Smooth muscle cell (in vitro differentiated cells): ENCODE data around the gene HNRNPA2B1. TPM values are rescaled to one million over a fixed set of nuclear protein-coding genes. Genes with fewer than 3 reads are reported as not detected.

Experiments used
- DNase-seq: peaks from one replicate; lab custom pipeline; 2025; ENCODE audit not compliant: unreplicated experiment; lab: John Stamatoyannopoulos, UW
- H2AFZ ChIP-seq: fragments of 200-600 bp; sonication (generic); 2 replicates; pipeline ENCODE4 v1.6.0; 2016; ENCODE audit warnings: antibody characterized with exemption, low read depth, mild to moderate bottlenecking
- H3F3A ChIP-seq: fragments of 200-600 bp; sonication (generic); 2 replicates; pipeline ENCODE4 v1.6.0; 2017; ENCODE audit warnings: antibody characterized with exemption, low read depth
- H3K27ac ChIP-seq: fragments of 200-600 bp; sonication (generic); 2 replicates; pipeline ENCODE4 v1.5.1; 2016; ENCODE audit warnings: low read depth, mild to moderate bottlenecking
- H3K27me3 ChIP-seq: fragments of 200-600 bp; sonication (generic); 2 replicates; pipeline ENCODE4 v1.6.1; 2016; ENCODE audit warnings: low read depth, mild to moderate bottlenecking
- H3K36me3 ChIP-seq: fragments of 200-600 bp; sonication (generic); 2 replicates; pipeline ENCODE4 v1.5.1; 2016; ENCODE audit warnings: low read depth
- H3K4me1 ChIP-seq: fragments of 200-600 bp; sonication (generic); 2 replicates; pipeline ENCODE4 v1.5.1; 2016; ENCODE audit warnings: low read depth
- H3K4me2 ChIP-seq: fragments of 200-600 bp; sonication (generic); 2 replicates; pipeline ENCODE4 v1.6.0; 2016; ENCODE audit warnings: mild to moderate bottlenecking
- H3K4me3 ChIP-seq: fragments of 200-600 bp; sonication (generic); 2 replicates; pipeline ENCODE4 v1.5.1; 2016; ENCODE audit warnings: mild to moderate bottlenecking
- H3K79me2 ChIP-seq: fragments of 200-600 bp; sonication (generic); 2 replicates; pipeline ENCODE4 v1.6.0; 2016; ENCODE audit warnings: low read depth, mild to moderate bottlenecking
- H3K9ac ChIP-seq: fragments of 200-600 bp; sonication (generic); 2 replicates; pipeline ENCODE4 v1.6.0; 2016; ENCODE audit warnings: low read depth
- H3K9me3 ChIP-seq: fragments of 200-600 bp; sonication (generic); replicated peaks from 2 replicates; pipeline ENCODE4 v1.5.1; 2016; ENCODE audit warnings: low read depth
- H4K20me1 ChIP-seq: fragments of 200-600 bp; sonication (generic); 2 replicates; pipeline ENCODE4 v1.6.0; 2016; ENCODE audit warnings: low read depth
- CTCF ChIP-seq: fragments of 200-600 bp; sonication (generic); IDR thresholded peaks from 2 replicates; pipeline ENCODE4 v1.5.1; 2017; ENCODE audit warnings: borderline replicate concordance, mild to moderate bottlenecking, antibody characterized with exemption; ENCODE audit not compliant: insufficient read depth, poor library complexity, severe bottlenecking
- WGBS: methylation state at CpG from one replicate; pipeline ENCODE4 v1.1.7; 2016; ENCODE audit warnings: low lambda C conversion rate; 5-methylcytosine and 5-hydroxymethylcytosine counted together
- polyA plus RNA-seq: library from polyadenylated mRNA; unstranded; fragments of >200 nt; fragmentation: Nextera tagmentation; extraction: Ambion mirVana; gene quantifications from 2 replicates; pipeline ENCODE4 v1.2.1, GENCODE V29; 2016
- total RNA-seq: library from RNA; depleted of rRNA; stranded (reverse); fragments of >200 nt; gene quantifications from 2 replicates; pipeline ENCODE4 v1.2.3, GENCODE V29; 2014

HNRNPA2B1 gene
- total RNA-seq, result 158 and 173 TPM in 2 replicates
- polyA plus RNA-seq, result 393 and 438 TPM in 2 replicates

DNA sequence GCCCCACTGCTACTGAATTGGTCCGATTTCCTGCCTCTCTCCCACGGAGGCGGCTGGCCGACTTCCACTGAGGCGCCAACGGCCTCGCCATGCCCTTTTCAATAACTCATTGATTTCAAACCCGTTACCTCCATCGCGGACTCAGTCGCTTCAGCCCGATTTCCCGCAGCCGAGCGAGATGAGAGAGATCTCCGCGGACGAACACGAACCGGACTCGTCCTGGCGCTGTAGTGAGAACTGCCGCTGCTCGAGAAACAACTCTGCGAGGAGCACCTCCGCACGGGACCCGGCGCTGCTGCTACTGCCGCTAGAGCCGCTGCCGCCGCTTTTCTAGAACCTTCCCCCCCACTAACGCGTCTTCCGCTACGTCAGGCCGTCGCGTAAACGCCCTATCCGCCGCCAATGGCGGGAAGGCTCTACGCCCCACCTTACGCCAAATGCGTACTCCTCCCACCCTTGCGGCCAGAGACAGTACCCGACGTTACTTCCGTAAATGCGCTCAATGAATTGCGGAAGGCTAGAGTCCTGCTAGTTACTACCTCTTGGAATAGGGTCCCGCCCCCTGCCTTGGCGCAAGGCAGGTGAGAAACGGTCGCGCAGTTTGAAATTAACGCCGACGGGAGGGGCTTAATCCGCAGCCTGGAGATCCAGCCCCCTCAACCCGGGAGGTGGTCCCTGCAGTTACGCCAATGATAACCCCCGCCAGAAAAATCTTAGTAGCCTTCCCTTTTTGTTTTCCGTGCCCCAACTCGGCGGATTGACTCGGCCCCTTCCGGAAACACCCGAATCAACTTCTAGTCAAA is at the start of gene HNRNPA2B1:
HNRNPA2B1 (minus strand) TSS at position 303 of the 803 bp plus-strand sequence; CDS start at position 134, 169 bp downstream.
- Histone ChIP-seq H4K20me1 (peaks cover 84% of the 10 kb centered on the region), H3K4me2 (peak within 1 kb of the TSS; percentile 96), H2AFZ (peak within 1 kb of the TSS; percentile 74), H3F3A (peaks cover 17% of the 10 kb centered on the region), H3K27ac (peak within 1 kb of the TSS; percentile 93), H3K9me3 (no peaks in the 10 kb centered on the region), H3K4me3 (peak within 1 kb of the TSS; percentile 97), H3K36me3 (peaks cover 16% of the 10 kb centered on the region), H3K4me1 (peaks cover 50% of the 10 kb centered on the region), H3K9ac (peak within 1 kb of the TSS; percentile 96), H3K79me2 (peaks cover 89% of the 10 kb centered on the region), H3K27me3 (no peaks in the 10 kb centered on the region)
- peak; percentile 96 for DNase-seq
- under 1% methylated on average over 71 of the region's 71 CpGs for WGBS
- no peak for TF ChIP-seq CTCF

GRCh38 chr7:26250239-26250638 is 49.7 kb upstream of the HNRNPA2B1 start:
- TF ChIP-seq CTCF, result no peak
- no peak overlapping the region for H3K4me3 ChIP-seq
- no peak overlapping the region for H2AFZ ChIP-seq
- no peak overlapping the region for H3K9ac ChIP-seq
- H3K27ac ChIP-seq, result no peak overlapping the region
- H3K4me1 ChIP-seq, result no peaks in the 10 kb centered on the region
- no peaks in the 10 kb centered on the region for H3F3A ChIP-seq
- no peaks in the 10 kb centered on the region for H4K20me1 ChIP-seq
- H3K4me2 ChIP-seq, result no peak overlapping the region
- no peak for DNase-seq
- no peaks in the 10 kb centered on the region for H3K79me2 ChIP-seq
- H3K27me3 ChIP-seq, result no peaks in the 10 kb centered on the region
- 90% methylated on average over 12 of the region's 12 CpGs for WGBS
- H3K36me3 ChIP-seq, result no peaks in the 10 kb centered on the region
- H3K9me3 ChIP-seq, result no peaks in the 10 kb centered on the region

GRCh38 chr7:26245150-26245549 is 44.6 kb upstream of the HNRNPA2B1 start:
- Histone ChIP-seq H4K20me1 (no peaks in the 10 kb centered on the region), H3K36me3 (no peaks in the 10 kb centered on the region), H3K9me3 (no peaks in the 10 kb centered on the region), H3F3A (no peaks in the 10 kb centered on the region), H3K27me3 (no peaks in the 10 kb centered on the region), H3K4me2 (no peak overlapping the region), H3K4me1 (no peaks in the 10 kb centered on the region), H2AFZ (no peak overlapping the region), H3K79me2 (no peaks in the 10 kb centered on the region), H3K4me3 (no peak overlapping the region), H3K27ac (no peak overlapping the region), H3K9ac (no peak overlapping the region)
- no peak for DNase-seq
- no peak for TF ChIP-seq CTCF
- 94% methylated on average over 13 of the region's 13 CpGs for WGBS

DNA sequence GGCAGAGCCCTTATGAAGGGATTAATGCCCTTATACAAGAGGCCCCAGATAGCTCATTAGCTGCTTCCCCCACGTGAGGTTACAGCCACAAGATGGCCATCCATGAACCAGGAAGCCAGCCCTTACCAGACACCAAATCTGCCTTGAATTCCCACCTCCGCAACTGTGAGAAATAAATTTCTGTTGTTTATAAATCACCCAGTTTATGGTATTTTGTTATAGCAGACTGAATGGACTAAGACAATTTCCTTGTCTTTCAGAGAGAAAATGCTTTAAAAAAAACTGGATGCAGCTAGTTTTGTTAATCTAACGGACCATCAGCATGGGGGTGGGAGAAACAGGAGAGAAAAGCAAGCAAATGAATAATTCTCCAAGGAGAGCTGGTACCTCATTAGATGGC is 37.5 kb upstream of the HNRNPA2B1 start:
- no peak for TF ChIP-seq CTCF
- Histone ChIP-seq H3K9me3 (no peaks in the 10 kb centered on the region), H3K36me3 (no peaks in the 10 kb centered on the region)

More for the DNA sequence above, 37.5 kb upstream of the HNRNPA2B1 start:
- Histone ChIP-seq H3K4me2 (no peak overlapping the region), H3F3A (no peaks in the 10 kb centered on the region), H3K4me1 (no peaks in the 10 kb centered on the region), H4K20me1 (no peaks in the 10 kb centered on the region), H3K4me3 (no peak overlapping the region), H3K27me3 (no peaks in the 10 kb centered on the region), H2AFZ (no peak overlapping the region), H3K79me2 (no peaks in the 10 kb centered on the region), H3K9ac (no peak overlapping the region), H3K27ac (no peak overlapping the region)
- WGBS, result 83% methylated on average over 3 of the region's 3 CpGs
- DNase-seq, result no peak
